Ectodermal cell (in vitro differentiated cells): ENCODE data around the gene ZKSCAN4.

Source experiments
- H3K27ac ChIP-seq: 2 replicates; pipeline ENCODE4 v1.7.0; 2013; ENCODE audit warnings: mild to moderate bottlenecking, low read depth, low read length; ENCODE audit not compliant: insufficient read depth, poor library complexity, severe bottlenecking
- H3K27me3 ChIP-seq: 2 replicates; pipeline ENCODE4 v1.7.0; 2013; ENCODE audit warnings: mild to moderate bottlenecking, low read length; ENCODE audit not compliant: insufficient read depth, control insufficient read depth, poor library complexity, severe bottlenecking
- H3K36me3 ChIP-seq: one replicate; pipeline ENCODE4 v1.7.0; 2013; ENCODE audit warnings: low read length; ENCODE audit not compliant: control insufficient read depth, insufficient read depth
- H3K4me1 ChIP-seq: one replicate; pipeline ENCODE4 v1.7.0; 2013; ENCODE audit warnings: low read length; ENCODE audit not compliant: control insufficient read depth, insufficient read depth
- H3K4me3 ChIP-seq: 2 replicates; pipeline ENCODE4 v1.7.0; 2013; ENCODE audit warnings: low read depth, low read length, control low read depth; ENCODE audit not compliant: insufficient read depth
- H3K9me3 ChIP-seq: 2 replicates; pipeline ENCODE4 v1.7.0; 2013; ENCODE audit warnings: mild to moderate bottlenecking, low read length, moderate library complexity; ENCODE audit not compliant: control insufficient read depth
- WGBS, 2 experiments: methylation state at CpG; one replicate each; pipeline ENCODE4 v1.1.7; 2013; ENCODE audit warnings: missing lambda C conversion rate in 2 of 2; 5-methylcytosine and 5-hydroxymethylcytosine counted together

Gene ZKSCAN4

DNA sequence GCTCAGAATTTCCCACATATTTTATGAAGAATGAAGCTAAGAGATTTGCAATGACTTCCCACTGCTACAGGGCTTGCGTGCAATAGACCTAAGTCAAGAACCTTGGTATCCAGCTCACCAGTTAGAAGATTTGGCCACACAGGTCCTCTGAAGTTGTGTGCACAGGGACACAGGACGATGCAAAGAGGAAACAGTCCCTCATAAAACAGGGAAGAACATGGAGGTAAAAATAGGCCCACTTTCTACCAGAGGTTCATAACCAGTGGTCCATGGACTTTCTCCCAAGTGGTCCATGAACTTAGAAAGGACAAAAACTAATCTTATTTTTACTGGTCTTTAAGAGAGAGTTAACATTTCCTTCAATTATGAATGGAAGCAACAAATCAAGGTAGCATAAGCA lies 1.3 kb downstream of the ZKSCAN4 start:
- WGBS, 2 experiments, result 91% methylated on average over 2 of the region's 2 CpGs
- peaks cover 5% of the 10 kb centered on the region for H3K27me3 ChIP-seq
- H3K4me3 ChIP-seq, result peak overlapping the region; percentile 97

DNA sequence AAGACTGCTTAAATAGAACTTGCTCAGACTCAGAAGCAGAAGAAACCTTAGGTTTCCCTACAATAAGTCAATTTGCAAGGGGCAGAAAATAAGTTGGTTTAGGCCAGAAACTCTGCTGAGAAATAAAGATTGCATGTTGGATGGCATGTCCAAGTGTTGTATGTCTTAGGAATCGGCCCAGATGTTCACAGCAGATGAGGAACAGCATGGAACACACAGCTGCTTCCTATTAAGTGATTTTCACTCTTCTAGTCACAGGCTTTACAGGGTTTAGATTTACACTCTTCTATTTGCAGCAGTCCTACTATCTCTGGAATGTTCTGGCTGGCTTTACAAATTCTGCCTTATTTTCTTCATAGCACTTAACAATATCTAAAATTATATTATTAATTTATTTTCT lies 3.2 kb downstream of the ZKSCAN4 start:
- no peaks in the 10 kb centered on the region for H3K27me3 ChIP-seq
- no peak overlapping the region for H3K27ac ChIP-seq
- no peak overlapping the region for H3K4me3 ChIP-seq
- no peaks in the 10 kb centered on the region for H3K9me3 ChIP-seq
- 80 to 91% methylated on average over 1 of the region's 1 CpG for WGBS, 2 experiments
- peaks cover 6% of the 10 kb centered on the region for H3K4me1 ChIP-seq
- H3K36me3 ChIP-seq, result peaks cover 24% of the 10 kb centered on the region

More for the DNA sequence above, 1.3 kb downstream of the ZKSCAN4 start:
- peaks cover 12% of the 10 kb centered on the region for H3K36me3 ChIP-seq
- H3K4me1 ChIP-seq, result peaks cover 6% of the 10 kb centered on the region
- H3K27ac ChIP-seq, result no peak overlapping the region
- H3K9me3 ChIP-seq, result no peaks in the 10 kb centered on the region

DNA sequence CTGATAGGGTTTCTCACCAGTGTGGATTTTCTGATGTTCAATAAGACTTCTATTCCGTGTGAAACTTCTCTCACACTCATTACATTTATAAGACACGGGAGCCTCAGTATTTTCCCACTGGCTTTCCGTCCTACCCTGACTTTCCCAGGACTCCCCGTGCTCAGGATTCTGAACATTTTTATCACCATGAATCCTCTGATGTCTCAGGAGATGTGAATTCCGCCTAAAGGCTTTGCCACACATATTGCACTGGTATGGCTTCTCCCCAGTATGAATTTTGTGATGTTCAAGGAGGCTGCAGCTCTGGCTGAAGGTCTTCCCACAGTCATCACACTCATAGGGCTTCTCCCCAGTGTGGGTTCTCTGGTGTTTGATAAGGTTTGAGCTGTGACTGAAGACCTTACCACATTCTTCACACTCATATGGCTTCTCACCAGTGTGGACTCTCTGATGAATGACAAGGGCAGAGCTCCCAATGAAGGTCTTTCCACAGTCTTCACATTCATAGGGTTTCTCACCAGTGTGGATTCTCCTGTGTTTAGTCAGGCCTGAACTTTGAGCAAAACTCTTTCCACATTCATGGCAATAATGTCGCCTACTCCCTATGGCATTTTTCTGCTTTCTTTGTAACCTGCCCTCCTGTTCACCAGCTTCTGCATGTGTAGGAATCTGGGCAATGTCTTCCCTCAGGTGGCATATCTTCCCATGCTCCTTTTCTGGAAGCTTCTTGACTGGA lies 6.7 kb downstream of the ZKSCAN4 start:
- H3K9me3 ChIP-seq, result no peaks in the 10 kb centered on the region
- H3K36me3 ChIP-seq, result peaks cover 24% of the 10 kb centered on the region
- no peak overlapping the region for H3K4me3 ChIP-seq
- no peak overlapping the region for H3K27ac ChIP-seq
- H3K27me3 ChIP-seq, result no peaks in the 10 kb centered on the region
- 93 to 95% methylated on average over 6 of the region's 6 CpGs for WGBS, 2 experiments
- no peaks in the 10 kb centered on the region for H3K4me1 ChIP-seq

DNA sequence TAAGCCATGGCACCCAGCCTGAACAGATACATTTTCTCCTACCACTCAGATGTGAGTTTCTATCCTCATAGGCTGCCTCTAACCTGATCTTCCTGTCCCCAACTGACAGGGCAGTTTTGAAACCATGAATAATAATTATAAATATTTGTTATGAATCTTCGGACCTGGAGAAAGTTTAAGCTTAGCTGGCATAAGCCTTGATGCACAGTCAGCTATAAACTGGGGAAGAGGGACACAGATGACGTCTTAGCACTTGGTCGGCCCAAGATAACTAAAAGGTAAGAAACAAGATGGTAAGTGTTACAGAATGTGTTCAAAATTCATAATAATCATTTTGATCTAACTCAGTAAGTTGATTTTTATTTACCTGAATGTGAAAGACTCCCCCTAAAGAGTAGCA lies 8.1 kb downstream of the ZKSCAN4 start:
- no peaks in the 10 kb centered on the region for H3K27me3 ChIP-seq
- WGBS, 2 experiments, result 92 to 97% methylated on average over 3 of the region's 3 CpGs

DNA sequence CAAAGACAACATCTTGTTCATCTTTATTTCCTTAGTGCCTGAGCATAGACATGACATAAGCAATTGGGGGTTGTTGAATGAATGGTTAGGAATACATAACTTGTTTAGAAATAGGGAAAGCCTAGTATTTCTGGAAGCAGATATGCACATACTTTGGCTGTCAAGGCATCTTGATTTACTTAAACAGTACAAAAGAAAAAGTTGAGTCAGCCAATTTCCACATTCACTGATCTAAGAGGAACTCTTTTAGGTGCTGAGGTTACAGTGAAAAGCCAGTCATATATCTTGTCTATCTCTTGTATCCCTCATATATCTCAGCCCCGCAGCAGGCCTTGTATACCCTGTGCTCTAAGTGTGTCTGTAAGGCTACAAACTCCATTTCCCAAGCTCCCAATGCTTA lies 11.6 kb downstream of the ZKSCAN4 start:
- H3K9me3 ChIP-seq, result no peaks in the 10 kb centered on the region
- no peaks in the 10 kb centered on the region for H3K27me3 ChIP-seq
- H3K27ac ChIP-seq, result no peak overlapping the region
- WGBS, 2 experiments, result 83 to 100% methylated on average over 1 of the region's 1 CpG
- H3K4me3 ChIP-seq, result no peak overlapping the region
- no peaks in the 10 kb centered on the region for H3K4me1 ChIP-seq
- H3K36me3 ChIP-seq, result peaks cover 19% of the 10 kb centered on the region

More for the DNA sequence above, 8.1 kb downstream of the ZKSCAN4 start:
- no peaks in the 10 kb centered on the region for H3K9me3 ChIP-seq
- no peaks in the 10 kb centered on the region for H3K4me1 ChIP-seq
- H3K27ac ChIP-seq, result no peak overlapping the region
- H3K4me3 ChIP-seq, result no peak overlapping the region
- H3K36me3 ChIP-seq, result peaks cover 24% of the 10 kb centered on the region

GRCh38 chr6:28239636-28240035 lies 12.4 kb downstream of the ZKSCAN4 start:
- no peaks in the 10 kb centered on the region for H3K27me3 ChIP-seq
- H3K27ac ChIP-seq, result no peak overlapping the region
- no peaks in the 10 kb centered on the region for H3K4me1 ChIP-seq
- peaks cover 14% of the 10 kb centered on the region for H3K36me3 ChIP-seq
- no peak overlapping the region for H3K4me3 ChIP-seq
- 88% methylated on average over 1 of the region's 1 CpG; no CpG with 5 or more reads in 1 of the 2 experiments for WGBS, 2 experiments
- no peaks in the 10 kb centered on the region for H3K9me3 ChIP-seq

DNA sequence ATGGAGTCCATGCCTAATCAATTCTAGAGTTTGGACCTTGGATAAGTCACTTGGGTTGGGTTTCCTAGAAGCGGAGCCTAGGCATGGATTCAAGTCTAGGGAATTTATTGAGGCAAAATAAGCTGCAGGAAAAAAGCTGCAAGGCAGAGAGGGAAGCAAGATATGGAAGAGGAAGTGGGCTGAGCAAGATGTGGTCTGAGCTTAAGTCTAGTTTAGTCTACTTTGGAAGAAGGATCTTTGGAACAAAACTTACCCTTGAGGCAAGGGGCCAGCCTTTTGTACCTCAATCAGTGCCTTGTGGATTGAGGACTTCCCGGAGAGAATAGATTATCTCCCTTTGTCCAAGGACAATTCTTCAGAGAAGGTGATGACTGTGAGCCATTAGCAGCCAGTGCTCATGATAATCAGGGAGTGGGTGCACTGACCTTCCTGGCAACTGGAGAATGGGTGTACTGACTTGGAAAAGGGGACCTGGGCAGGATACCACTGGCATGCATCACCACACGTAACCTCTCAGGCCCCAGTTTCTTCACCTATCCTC lies 16.1 kb downstream of the ZKSCAN4 start:
- H3K4me1 ChIP-seq, result no peaks in the 10 kb centered on the region
- H3K27ac ChIP-seq, result no peak overlapping the region
- 93 to 97% methylated on average over 3 of the region's 3 CpGs for WGBS, 2 experiments
- H3K27me3 ChIP-seq, result no peaks in the 10 kb centered on the region
- H3K36me3 ChIP-seq, result peaks cover 19% of the 10 kb centered on the region
- no peak overlapping the region for H3K4me3 ChIP-seq
- no peaks in the 10 kb centered on the region for H3K9me3 ChIP-seq

DNA sequence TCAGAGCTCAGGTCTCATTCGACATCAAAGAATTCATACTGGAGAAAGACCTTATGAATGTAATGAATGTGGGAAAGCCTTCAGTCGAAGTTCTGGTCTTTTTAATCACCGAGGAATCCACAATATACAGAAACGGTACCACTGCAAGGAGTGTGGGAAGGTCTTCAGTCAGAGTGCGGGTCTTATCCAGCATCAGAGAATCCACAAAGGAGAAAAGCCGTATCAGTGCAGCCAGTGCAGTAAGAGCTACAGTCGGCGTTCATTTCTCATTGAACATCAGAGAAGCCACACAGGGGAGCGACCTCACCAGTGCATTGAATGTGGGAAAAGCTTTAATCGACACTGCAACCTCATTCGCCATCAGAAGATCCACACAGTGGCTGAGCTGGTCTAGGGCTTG lies 19.3 kb downstream of the ZKSCAN4 start:
- H3K27me3 ChIP-seq, result no peaks in the 10 kb centered on the region
- H3K27ac ChIP-seq, result no peak overlapping the region
- no peak overlapping the region for H3K4me3 ChIP-seq
- no peaks in the 10 kb centered on the region for H3K9me3 ChIP-seq
- WGBS, 2 experiments, result 95 to 96% methylated on average over 11 of the region's 11 CpGs
- H3K4me1 ChIP-seq, result no peaks in the 10 kb centered on the region
- H3K36me3 ChIP-seq, result peaks cover 36% of the 10 kb centered on the region

DNA sequence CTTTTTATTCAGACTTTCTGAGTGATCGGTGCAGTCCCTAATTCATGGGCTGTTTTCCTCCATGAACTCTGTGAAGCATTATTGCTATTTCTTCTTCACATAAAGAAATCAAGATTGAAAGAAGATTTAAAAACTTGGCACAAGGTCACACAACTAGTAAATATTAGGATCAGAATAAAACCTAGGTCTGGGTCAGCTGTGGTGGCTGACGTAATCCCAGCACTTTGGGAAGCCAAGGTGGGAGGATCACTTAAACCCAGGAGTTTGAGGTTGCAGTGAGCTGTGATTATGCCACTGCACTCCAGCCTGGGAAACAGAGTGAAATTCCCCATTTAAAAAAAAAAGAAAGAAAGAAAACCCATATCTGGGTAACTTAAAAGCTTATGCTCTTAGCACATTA lies 25.6 kb downstream of the ZKSCAN4 start:
- no peak overlapping the region for H3K27ac ChIP-seq
- peaks cover 4% of the 10 kb centered on the region for H3K4me1 ChIP-seq
- peak overlapping the region; percentile 60 for H3K4me3 ChIP-seq
- H3K9me3 ChIP-seq, result no peaks in the 10 kb centered on the region
- peaks cover 38% of the 10 kb centered on the region for H3K36me3 ChIP-seq
- 96 to 98% methylated on average over 2 of the region's 2 CpGs for WGBS, 2 experiments
- H3K27me3 ChIP-seq, result peaks cover 26% of the 10 kb centered on the region

DNA sequence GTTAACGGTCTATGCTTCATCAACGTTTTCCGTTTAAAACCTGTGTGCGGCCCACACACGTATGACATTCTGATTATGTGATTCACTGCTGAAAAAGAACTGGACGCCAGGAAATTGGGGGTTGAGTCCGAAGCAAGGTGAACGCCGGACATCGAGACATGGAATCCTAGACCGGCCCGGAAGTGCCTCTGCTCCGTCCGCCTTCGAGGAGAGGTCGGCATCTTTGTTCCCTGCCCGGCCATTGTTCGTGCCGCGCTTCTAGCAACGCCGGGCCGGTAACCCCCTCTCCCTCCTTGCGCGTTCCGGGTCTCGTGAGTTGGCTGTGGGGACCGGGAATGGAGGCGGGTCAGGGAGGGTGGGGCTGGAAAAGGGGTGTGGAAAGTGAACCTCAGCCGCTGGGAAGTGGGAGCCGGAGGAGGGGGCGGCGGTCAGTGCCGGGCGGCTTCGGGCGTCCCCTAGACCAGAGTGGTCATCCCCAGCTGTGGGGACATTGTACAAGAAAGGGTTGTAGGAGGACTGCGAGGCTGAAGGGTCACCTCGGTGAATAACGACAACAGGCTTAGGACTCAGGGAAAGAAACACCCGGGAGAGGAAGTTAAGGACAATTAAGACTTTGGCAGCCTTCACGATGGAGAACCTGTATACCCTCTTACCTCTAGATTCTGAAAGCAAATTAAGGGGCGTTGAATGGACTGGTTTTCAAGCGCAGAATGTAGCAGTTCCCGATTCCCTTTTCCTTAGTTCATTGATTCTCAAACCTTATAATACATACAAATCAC lies 26.8 kb downstream of the ZKSCAN4 start, which contains the start of gene ZSCAN9:
ZSCAN9 (plus strand) TSS at position 220 of the 779 bp plus-strand sequence. CDS start 1,810 bp downstream, outside the sequence.
- peak within 1 kb of the TSS; percentile 30 for H3K27ac ChIP-seq
- peak within 1 kb of the TSS; percentile 60 for H3K4me3 ChIP-seq
- H3K4me1 ChIP-seq, result peaks cover 4% of the 10 kb centered on the region
- H3K36me3 ChIP-seq, result peaks cover 29% of the 10 kb centered on the region
- H3K27me3 ChIP-seq, result peaks cover 38% of the 10 kb centered on the region
- no peaks in the 10 kb centered on the region for H3K9me3 ChIP-seq
- 1% methylated on average over 43 to 45 of the region's 45 CpGs for WGBS, 2 experiments
